Omental fat pad (tissue), 4 donors: ENCODE data around the gene PML. TPM values are rescaled to one million over a fixed set of nuclear protein-coding genes. Genes with fewer than 3 reads are reported as not detected.

Experiments used
- ATAC-seq: fragments of 150-250 bp; one replicate; pipeline ENCODE4 v1.9.1; 2016; ENCODE audit warnings: mild to moderate bottlenecking, moderate library complexity; ENCODE audit not compliant: low FRiP score
- DNase-seq: peaks from one replicate; pipeline ENCODE4 v3.0.0-alpha.2; 2019; ENCODE audit warnings: low spot score
- CTCF ChIP-seq, 3 donors: fragments of 450-650 bp; IDR thresholded peaks; one replicate each; pipeline ENCODE4 v1.5.1; 2016 to 2017; ENCODE audit warnings: antibody characterized with exemption in 3 of 3, mild to moderate bottlenecking in 3 of 3, moderate library complexity in 2 of 3
- total RNA-seq, 4 donors: library from RNA; depleted of rRNA; stranded (reverse); fragments of >200 nt; gene quantifications; one replicate each; pipeline ENCODE4 v1.1.0, GENCODE V29; 2016

The PML gene
- total RNA-seq, 4 donors from 2014 or later, result 39.3 to 172 (median 86.5) TPM

- ATAC-seq (no peak), DNase-seq (no peak)
- no peak for TF ChIP-seq CTCF (IDR thresholded peaks at IDR 0.05)
Measured at GRCh38 chr15:74036271-74037170, 42.0 kb downstream of the PML start.

- DNase-seq (no peak), ATAC-seq (no peak)
- no peak for TF ChIP-seq CTCF (IDR thresholded peaks at IDR 0.05)
Measured at GRCh38 chr15:74037171-74038117, 42.9 kb downstream of the PML start.

- ATAC-seq, result peak; percentile 49
- no peak for DNase-seq
- no peak for TF ChIP-seq CTCF (IDR thresholded peaks at IDR 0.05)
Measured at GRCh38 chr15:74038707-74039655, 44.5 kb downstream of the PML start.

- no peak for ATAC-seq
- no peak for DNase-seq
- TF ChIP-seq CTCF (IDR thresholded peaks at IDR 0.05), result no peak
Measured at GRCh38 chr15:74039656-74040010, 45.1 kb downstream of the PML start.

GRCh38 chr15:74040109-74040850, 45.8 kb downstream of the PML start:
- no peak for DNase-seq
- no peak for TF ChIP-seq CTCF (IDR thresholded peaks at IDR 0.05)
- no peak for ATAC-seq

- DNase-seq (no peak), ATAC-seq (no peak)
Measured at GRCh38 chr15:74041311-74041756, 46.8 kb downstream of the PML start.

More at GRCh38 chr15:74041311-74041756, 46.8 kb downstream of the PML start:
- TF ChIP-seq CTCF (IDR thresholded peaks at IDR 0.05), result no peak
